Activated CD8-positive, alpha-beta memory T cell treated with anti-CD3 and anti-CD28 coated beads for 24 hours (primary cell): ENCODE measurements around the gene TPPP3.
A peak's percentile ranks its signal among the peaks of the same experiment; 100 is the strongest.

Source experiments
- DNase-seq: peaks from one replicate; pipeline ENCODE4 v3.0.0-alpha.2; 2020

The TPPP3 gene

DNA sequence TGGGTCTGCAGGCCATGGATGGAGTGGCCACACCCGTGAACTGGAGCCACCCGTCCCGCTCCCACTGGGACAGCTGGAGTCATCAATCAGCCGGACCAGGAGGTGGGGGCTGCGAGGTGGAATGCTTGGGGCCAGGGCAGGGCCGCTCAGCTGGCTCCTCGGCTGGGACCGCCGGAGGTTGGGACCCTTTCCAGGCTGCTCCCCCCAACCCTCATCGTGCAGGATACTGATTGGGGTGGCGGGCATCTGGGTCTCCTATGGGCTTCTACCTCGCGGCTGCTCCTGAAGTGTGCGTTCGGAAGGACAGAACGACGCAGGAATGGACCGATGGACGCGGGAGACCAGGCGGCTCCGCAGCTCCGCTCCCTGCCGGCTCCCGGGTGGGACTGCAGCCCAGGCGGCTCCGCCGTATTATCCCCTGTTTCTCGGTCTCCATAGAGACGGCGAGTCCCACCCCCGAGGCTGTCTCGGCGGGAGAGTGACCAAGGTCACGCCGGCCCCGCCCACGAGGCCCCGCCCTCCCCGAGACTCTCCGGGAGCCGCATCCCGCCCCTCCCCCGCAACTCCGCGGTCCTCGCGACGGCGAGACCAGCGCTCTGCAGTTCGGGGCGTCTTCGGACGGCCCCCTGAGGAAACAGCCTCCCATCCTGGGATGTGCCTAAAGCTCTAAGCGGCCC lies at the start of gene TPPP3:
Gene TPPP3 (minus strand): TSS at position 388 of the 677 bp plus-strand sequence. CDS start 2,387 bp downstream, outside the sequence.
- no peak for DNase-seq

- DNase-seq: no peak
Observed at GRCh38 chr16:67442581-67443255, 49.4 kb upstream of the TPPP3 start.

DNA sequence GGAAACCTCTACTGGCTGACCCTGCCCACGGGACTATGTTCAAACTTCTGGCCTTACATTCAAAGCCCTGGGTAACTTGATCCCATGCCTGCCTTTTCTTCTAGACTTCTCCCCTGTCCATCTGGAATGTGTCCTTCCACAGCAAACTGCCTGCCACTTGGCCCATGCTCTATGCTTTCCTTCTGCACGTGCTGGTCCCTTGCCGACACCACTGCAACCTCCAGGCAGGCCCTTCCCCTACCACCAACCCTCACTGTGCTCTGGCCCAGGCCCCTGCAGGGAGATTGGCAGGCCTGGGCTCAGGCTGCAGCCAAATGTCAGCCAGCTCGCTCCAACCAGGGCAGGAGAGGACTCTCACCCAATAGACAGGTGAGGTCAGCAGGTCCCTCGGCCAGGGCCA lies 48.6 kb upstream of the TPPP3 start:
- DNase-seq: no peak

DNA sequence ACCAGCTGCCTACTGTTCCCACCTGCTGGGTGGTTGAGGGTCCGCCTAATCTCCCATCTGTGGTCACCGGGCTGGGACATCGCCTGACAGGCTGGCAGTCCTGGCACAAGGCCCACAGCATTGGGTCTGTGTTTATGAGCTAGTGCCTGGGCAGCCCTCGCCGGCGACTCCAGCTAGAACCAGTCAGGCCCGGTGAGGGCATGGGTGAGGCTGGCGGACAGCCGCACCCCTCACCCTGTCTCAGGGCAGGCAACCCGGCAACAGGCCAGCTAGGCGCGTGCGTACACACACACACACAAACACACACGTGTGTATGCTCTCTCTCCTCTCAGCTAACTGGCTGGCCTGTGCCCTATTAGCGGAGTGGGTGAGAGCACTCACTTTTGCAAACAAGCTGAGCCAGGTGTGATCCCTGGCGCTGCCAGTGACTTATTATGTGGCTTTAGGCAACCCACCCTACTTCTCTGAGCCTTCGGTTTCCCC lies 48.0 kb upstream of the TPPP3 start:
- no peak for DNase-seq

DNA sequence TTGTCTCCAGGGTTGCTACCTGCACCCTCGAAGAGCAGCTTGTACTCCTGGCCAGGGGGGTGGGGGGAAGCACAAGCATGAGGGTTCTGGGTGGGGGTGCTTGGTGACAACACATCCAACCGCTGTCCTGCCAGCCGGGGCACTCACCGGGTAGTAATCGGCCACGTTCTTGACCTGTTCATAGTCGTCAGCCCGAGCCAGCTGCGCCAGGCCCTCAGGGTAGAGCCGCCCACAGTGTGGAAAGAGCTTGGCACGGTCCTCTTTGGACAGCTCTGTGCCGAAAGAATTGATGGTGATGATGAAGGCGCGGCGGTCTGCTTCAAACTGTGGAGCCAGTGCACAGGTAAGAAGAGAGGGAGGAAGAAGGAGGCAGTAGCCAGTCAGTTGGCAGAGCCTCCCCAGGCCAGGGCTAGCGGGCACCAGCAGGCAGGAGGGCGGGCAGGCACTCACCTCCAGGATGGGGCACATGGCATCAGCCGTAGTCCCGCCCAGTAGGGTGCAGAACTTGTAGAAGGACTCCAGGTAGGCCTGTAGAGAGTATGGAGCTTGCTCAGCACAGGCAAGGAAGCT lies 45.6 kb upstream of the TPPP3 start:
- no peak for DNase-seq

GRCh38 chr16:67438098-67438791 lies 44.9 kb upstream of the TPPP3 start:
- DNase-seq: no peak

DNA sequence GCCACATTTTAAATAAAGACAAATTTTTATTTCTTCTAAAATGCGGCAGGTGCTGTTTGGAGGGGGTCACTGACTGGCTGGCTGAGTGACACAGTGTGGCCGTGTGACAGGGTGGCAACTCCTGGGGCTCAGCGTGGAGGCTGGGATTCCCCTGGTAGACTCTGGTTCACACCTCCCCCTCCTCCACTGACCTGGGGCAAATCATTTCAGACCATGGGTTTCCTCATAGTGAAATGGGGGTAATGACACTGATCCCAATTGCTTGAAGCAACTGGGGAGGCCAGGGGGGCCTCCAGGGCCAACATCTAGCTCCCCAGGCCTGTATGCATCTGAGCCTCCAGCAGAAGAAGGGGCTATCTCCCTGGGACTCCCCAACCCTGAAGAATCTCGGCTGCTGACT lies 44.2 kb upstream of the TPPP3 start:
- no peak for DNase-seq

DNA sequence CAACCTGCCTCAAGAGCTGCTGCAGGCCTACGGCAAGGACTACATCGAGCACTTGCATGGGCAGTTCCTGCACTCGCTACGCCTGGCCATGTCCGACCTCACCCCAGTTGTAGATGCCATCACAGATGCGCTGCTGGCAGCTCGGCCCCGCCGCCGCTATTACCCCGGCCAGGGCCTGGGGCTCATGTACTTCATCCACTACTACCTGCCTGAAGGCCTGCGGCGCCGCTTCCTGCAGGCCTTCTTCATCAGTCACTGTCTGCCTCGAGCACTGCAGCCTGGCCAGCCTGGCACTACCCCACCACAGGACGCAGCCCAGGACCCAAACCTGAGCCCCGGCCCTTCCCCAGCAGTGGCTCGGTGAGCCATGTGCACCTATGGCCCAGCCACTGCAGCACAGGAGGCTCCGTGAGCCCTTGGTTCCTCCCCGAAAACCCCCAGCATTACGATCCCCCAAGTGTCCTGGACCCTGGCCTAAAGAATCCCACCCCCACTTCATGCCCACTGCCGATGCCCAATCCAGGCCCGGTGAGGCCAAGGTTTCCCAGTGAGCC lies 43.4 kb upstream of the TPPP3 start:
- DNase-seq: no peak

GRCh38 chr16:67435758-67436164 lies 42.5 kb upstream of the TPPP3 start:
- DNase-seq: no peak

- no peak for DNase-seq
Observed at GRCh38 chr16:67433131-67433719, 39.9 kb upstream of the TPPP3 start.

- no peak for DNase-seq
Observed at GRCh38 chr16:67432506-67432890, 39.2 kb upstream of the TPPP3 start.

DNA sequence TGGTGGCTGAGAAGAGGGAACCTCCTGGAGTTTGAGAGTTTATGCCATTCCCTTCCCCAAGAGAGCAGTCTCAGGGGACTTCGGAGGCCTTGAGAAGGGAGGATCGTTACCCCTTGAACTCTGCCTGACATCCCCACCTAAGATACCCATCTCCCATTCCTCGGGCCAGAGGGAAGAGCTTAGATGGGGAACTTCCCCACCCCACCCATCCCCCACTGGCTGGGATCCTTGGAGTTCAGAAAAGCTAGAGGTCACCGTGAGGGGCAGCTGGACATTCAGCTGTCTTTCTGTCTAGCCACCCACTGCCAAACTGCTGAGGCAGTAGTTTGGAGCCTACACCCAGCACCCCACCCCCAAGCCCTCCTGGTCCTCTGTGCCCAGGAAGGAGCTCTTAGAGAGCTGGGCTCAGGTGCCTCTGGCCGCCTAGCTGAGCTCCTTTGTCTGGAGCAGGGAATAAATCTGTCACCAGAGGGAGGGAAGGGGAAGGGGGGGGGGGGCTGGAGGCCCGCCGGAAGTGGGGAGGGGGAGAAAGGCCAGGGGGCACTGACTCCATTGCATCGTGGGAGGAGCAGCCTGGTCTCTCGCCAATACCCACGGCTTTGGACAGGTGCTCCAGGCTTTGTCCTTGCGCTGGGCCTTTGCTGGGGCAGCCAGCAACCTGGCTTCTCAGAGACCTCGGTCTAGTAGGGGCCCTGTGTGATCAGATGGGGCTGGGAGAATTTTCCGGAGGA lies 38.6 kb upstream of the TPPP3 start:
- DNase-seq: no peak

DNA sequence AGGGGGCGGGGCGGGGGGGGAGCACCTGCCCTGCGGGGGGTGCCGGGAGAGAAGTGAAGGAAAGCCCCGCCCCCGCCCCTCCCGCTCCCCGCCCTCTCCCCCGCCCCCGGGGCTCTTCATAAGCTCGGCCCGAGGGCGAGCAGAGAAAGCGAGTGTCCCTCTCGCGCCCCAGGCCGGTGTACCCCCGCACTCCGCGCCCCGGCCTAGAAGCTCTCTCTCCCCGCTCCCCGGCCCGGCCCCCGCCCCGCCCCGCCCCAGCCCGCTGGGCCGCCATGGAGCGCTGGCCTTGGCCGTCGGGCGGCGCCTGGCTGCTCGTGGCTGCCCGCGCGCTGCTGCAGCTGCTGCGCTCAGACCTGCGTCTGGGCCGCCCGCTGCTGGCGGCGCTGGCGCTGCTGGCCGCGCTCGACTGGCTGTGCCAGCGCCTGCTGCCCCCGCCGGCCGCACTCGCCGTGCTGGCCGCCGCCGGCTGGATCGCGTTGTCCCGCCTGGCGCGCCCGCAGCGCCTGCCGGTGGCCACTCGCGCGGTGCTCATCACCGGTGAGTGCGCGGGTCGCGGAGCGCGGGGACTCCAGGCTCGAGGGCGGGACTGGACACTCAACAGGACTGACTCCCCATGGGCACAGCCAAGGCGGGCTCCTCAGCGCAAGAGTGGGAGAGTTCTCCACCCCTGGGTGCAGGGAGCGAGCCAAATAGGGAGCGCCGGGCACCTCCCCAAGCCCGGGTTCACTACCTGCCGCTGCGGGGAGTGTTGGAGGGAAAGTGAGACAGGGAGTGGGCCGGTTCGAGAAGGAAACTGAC lies 37.9 kb upstream of the TPPP3 start, which contains the start of gene HSD11B2:
Gene HSD11B2 (plus strand): TSS at position 145 of the 798 bp plus-strand sequence. CDS start 128 bp downstream, at position 273.
- DNase-seq: peak; percentile 75

DNA sequence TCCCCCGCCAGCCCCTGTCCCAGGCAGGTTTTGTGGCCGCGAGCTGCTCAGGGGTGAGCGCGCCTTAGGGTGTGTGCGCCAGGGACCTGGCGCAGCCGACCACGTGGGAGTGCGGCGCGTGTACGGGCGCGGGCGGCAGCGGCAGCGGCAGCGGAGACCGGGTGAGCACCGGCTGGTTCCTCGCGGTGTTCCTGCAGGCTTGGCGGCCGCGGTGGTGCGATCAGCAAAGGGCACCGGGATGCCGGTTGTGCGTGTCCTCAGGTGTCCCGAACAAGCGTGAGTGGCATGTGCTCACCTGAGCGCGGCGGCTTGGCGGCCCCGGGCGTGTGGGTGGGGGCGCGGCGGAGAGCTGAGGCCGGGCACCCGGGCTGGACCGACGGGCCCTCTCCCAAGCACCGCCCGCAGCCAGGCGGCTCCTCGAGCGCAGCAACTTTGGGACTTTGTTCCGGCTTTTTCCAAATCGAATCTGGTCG lies 37.2 kb upstream of the TPPP3 start:
- DNase-seq: peak; percentile 80

GRCh38 chr16:67429799-67430503 lies 36.7 kb upstream of the TPPP3 start:
- DNase-seq: no peak

GRCh38 chr16:67429053-67429798 lies 35.9 kb upstream of the TPPP3 start:
- DNase-seq: no peak

DNA sequence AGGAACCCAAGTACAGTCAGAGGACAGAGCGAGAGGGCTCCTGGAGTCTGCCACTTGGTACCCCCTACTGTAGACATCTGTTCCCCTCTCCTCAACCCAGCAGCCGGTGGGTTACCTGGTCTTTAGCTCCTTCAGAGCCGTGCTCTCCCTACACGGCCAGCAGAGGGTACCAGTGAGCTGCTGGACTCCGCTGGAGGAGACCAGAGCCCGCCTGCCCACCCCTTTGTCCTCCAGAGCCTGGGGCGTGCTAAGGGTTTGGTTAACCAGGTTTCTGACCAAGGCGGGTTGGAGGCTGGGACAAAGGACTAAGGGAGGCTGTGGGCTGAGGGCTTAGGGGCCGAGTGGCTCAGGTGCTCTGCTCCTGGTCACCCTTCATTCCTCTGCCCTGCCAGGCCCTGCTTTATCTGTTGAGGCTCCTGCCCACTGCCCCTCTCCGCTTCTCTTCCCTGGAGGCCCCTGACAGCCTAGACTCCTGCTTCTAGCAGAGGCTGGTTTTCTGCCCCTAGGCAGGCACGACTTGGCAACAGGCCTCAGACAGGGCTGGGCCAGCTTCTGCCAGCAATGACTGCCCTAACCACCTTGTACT lies 34.9 kb upstream of the TPPP3 start:
- DNase-seq: peak; percentile 79

GRCh38 chr16:67426950-67427349 lies 33.7 kb upstream of the TPPP3 start:
- DNase-seq: no peak

- DNase-seq: no peak
Observed at GRCh38 chr16:67426022-67426421, 32.7 kb upstream of the TPPP3 start.
